Activated CD8-positive, alpha-beta T cell treated with anti-CD3 and anti-CD28 coated beads for 36 hours (primary cell): Measurements from ENCODE around the gene FAM13C. TPM values are rescaled to one million over a fixed set of nuclear protein-coding genes. Genes with fewer than 3 reads are reported as not detected.

Experiments used
- ATAC-seq: fragments of 200-7000 bp; cut with Tn5 transposase; one replicate; pipeline ENCODE4 v1.10.0; 2021; ENCODE audit warnings: mild to moderate bottlenecking, moderate library complexity
- CTCF ChIA-PET: fragments of 350-600 bp; sonication (Branson Sonifier 250); formaldehyde crosslinking; loops from one replicate; lab custom pipeline; 2021; ENCODE audit warnings: antibody characterized with exemption; lab: Charles Lee
- POLR2A ChIA-PET: fragments of 350-600 bp; sonication (Branson Sonifier 250); formaldehyde crosslinking; loops from one replicate; lab custom pipeline; 2021; ENCODE audit warnings: antibody characterized with exemption; lab: Charles Lee
- DNase-seq: peaks from one replicate; pipeline ENCODE4 v3.0.0-alpha.2; 2020
- H3K27ac Mint-ChIP-seq: one replicate; pipeline ENCODE4 v1.8.0; 2021; ENCODE audit warnings: mild to moderate bottlenecking, mixed read lengths
- H3K27me3 Mint-ChIP-seq: one replicate; pipeline ENCODE4 v1.8.0; 2021; ENCODE audit warnings: mixed read lengths
- H3K36me3 Mint-ChIP-seq: one replicate; pipeline ENCODE4 v1.8.0; 2021; ENCODE audit warnings: low read depth, mixed read lengths
- H3K4me1 Mint-ChIP-seq: one replicate; pipeline ENCODE4 v1.8.0; 2021; ENCODE audit warnings: low read depth, mixed read lengths
- H3K4me3 Mint-ChIP-seq: one replicate; pipeline ENCODE4 v1.8.0; 2021; ENCODE audit warnings: mild to moderate bottlenecking, moderate library complexity, mixed read lengths
- H3K9me3 Mint-ChIP-seq: one replicate; pipeline ENCODE4 v1.8.0; 2021; ENCODE audit warnings: mixed read lengths
- intact Hi-C: fragments of 100-400 bp; cut with micrococcal nuclease; formaldehyde crosslinking; loops from one replicate; pipeline ENCODE4 v1.10.0; 2022
- total RNA-seq, 2 experiments: library from RNA; stranded (reverse); gene quantifications; one replicate each; pipeline ENCODE4 v1.2.3, GENCODE V29; 2021
- TF ChIP-seq, protein P1 (sequence below): fragments of 200-600 bp; IDR thresholded peaks from one replicate; pipeline ENCODE4 v1.8.0; 2022; ENCODE audit warnings: antibody characterized with exemption, mild to moderate bottlenecking

The FAM13C gene
- total RNA-seq, 2 experiments from 2014 or later, result not detected

DNA sequence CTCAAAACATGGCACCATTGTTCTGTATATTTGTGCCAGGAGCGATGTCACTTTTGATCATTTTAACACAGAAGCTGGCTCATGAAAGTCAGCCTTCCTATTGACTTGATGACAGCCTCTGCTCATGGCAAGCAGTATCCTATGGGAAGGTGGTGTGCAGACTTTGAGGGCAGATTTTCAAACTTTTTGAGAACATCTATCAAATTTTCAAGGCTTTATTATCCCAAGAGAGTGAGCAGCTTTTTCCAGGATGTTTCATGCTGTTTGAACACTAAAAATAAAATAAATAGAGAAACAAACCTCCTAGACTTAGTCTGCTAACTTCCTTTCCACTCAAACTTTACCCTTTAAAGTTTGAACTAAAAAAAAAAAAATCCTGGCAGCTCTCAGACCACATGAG lies 20.3 kb downstream of the FAM13C start:
- peaks cover 4% of the 10 kb centered on the region for H3K9me3 Mint-ChIP-seq
- TF ChIP-seq, protein P1, sequence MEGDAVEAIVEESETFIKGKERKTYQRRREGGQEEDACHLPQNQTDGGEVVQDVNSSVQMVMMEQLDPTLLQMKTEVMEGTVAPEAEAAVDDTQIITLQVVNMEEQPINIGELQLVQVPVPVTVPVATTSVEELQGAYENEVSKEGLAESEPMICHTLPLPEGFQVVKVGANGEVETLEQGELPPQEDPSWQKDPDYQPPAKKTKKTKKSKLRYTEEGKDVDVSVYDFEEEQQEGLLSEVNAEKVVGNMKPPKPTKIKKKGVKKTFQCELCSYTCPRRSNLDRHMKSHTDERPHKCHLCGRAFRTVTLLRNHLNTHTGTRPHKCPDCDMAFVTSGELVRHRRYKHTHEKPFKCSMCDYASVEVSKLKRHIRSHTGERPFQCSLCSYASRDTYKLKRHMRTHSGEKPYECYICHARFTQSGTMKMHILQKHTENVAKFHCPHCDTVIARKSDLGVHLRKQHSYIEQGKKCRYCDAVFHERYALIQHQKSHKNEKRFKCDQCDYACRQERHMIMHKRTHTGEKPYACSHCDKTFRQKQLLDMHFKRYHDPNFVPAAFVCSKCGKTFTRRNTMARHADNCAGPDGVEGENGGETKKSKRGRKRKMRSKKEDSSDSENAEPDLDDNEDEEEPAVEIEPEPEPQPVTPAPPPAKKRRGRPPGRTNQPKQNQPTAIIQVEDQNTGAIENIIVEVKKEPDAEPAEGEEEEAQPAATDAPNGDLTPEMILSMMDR, result no peak
- CTCF ChIA-PET, result no interaction called here
- H3K27me3 Mint-ChIP-seq, result no peaks in the 10 kb centered on the region
- no peak for ATAC-seq
- intact Hi-C loops, result no loop called here
- no peaks in the 10 kb centered on the region for H3K4me1 Mint-ChIP-seq
- no peak for DNase-seq
- POLR2A ChIA-PET, result interaction anchor here (0.5 kb wide), 1 partner anchor 50 kb away, joined by 3 read pairs; no protein-coding TSS in a partner anchor
- no peaks in the 10 kb centered on the region for H3K36me3 Mint-ChIP-seq
- no peak overlapping the region for H3K4me3 Mint-ChIP-seq
- no peak overlapping the region for H3K27ac Mint-ChIP-seq

DNA sequence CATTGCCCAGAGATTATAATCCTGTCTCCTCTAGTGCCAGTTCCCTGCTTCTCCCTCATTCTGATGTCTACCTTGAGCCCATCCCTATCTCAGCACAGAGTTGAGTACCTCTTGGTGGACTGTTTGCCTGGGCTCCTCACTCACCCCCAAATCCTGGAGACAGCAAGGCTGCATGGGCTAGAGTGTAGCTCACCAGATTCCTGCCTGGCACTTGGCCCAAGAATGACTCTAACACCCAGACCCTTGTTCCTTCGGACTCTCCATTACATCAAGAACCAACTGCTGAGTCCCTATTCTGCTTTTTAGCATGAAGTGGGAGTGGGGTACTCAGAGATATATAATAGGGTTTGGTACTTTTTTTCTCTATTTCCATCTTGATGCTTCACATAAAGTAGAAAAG lies 22.1 kb downstream of the FAM13C start:
- DNase-seq (no peak), ATAC-seq (no peak)
- Mint-ChIP-seq H3K9me3 (peaks cover 3% of the 10 kb centered on the region), H3K4me1 (no peaks in the 10 kb centered on the region), H3K27ac (no peak overlapping the region), H3K4me3 (no peak overlapping the region), H3K27me3 (no peaks in the 10 kb centered on the region), H3K36me3 (no peaks in the 10 kb centered on the region)
- TF ChIP-seq, protein P1, result no peak
- POLR2A ChIA-PET, result no interaction called here
- intact Hi-C loops, result no loop called here
- CTCF ChIA-PET, result no interaction called here

DNA sequence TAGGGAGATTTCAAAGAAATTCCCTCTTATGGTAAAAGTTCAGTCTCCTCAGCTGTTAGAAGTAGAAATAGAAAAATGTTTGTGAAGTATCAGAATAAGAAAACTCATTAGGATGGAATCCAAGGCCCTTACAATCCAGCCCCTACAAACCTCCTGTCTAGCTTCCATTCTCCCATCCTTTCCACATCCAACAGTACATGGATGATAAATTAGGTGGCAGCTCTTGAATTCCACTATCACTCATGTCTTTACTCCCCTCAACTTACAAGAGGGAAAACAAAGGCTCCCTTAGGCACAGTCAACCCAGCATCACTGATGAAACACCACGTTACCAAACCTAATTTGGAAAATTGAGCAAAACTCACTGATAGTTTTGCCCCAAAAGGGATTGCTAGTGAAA lies 23.0 kb downstream of the FAM13C start:
- H3K27me3 Mint-ChIP-seq, result no peaks in the 10 kb centered on the region
- DNase-seq, result no peak
- ATAC-seq, result no peak
- no peak overlapping the region for H3K4me3 Mint-ChIP-seq
- no peaks in the 10 kb centered on the region for H3K4me1 Mint-ChIP-seq
- TF ChIP-seq, protein P1, result no peak
- peaks cover 2% of the 10 kb centered on the region for H3K9me3 Mint-ChIP-seq
- ChIA-PET CTCF (no interaction called here), POLR2A (no interaction called here)
- H3K27ac Mint-ChIP-seq, result no peak overlapping the region
- intact Hi-C loops, result no loop called here
- H3K36me3 Mint-ChIP-seq, result no peaks in the 10 kb centered on the region

DNA sequence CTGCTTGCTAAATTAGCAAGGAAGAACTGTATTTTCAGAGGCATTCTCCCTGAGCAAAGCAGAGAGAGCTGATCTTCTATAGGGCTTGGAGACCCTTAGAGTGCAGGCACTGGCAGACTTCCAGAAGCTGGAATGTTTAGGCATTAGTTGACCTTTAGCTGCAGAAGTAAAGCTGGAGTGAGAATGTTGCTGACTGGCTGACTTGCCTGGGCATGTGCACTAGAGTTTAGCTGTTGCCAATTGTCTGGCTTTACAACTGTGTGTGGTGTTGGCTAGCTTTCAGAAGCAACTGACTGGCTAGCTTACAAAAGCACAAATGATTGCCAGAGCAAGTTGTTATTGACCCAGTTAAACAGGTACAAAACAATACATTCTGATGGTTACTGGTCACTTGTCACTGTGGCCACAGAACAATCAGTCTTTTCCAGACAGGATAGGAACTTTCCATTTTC lies 25.1 kb downstream of the FAM13C start:
- H3K4me3 Mint-ChIP-seq, result no peak overlapping the region
- no peaks in the 10 kb centered on the region for H3K9me3 Mint-ChIP-seq
- DNase-seq (no peak), ATAC-seq (no peak)
- TF ChIP-seq, protein P1, result no peak
- H3K36me3 Mint-ChIP-seq, result no peaks in the 10 kb centered on the region
- POLR2A ChIA-PET, result no interaction called here
- H3K4me1 Mint-ChIP-seq, result no peaks in the 10 kb centered on the region
- intact Hi-C loops, result no loop called here
- no peak overlapping the region for H3K27ac Mint-ChIP-seq
- CTCF ChIA-PET, result no interaction called here
- H3K27me3 Mint-ChIP-seq, result no peaks in the 10 kb centered on the region

DNA sequence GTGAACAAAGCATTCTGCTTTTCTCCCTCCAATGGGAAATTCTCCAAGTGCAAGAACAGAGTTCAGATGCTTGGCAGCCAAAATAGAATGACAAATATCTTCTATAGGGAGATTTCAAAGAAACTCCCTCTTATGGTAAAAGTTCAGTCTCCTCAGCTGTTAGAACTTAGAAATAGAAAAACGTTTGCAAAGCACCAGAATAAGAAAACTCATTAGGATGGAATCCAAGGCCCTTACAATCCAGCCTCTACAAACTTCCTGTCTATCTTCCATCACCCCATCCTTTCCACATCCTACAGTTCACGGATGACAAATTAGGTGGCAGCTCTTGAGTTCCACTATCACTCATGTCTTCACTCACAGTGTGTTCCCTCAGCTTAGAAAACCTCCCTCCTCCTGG lies 25.7 kb downstream of the FAM13C start:
- Mint-ChIP-seq H3K36me3 (no peaks in the 10 kb centered on the region), H3K27ac (no peak overlapping the region), H3K27me3 (no peaks in the 10 kb centered on the region), H3K9me3 (no peaks in the 10 kb centered on the region), H3K4me1 (no peaks in the 10 kb centered on the region), H3K4me3 (no peak overlapping the region)
- CTCF ChIA-PET, result no interaction called here
- POLR2A ChIA-PET, result no interaction called here
- intact Hi-C loops, result no loop called here
- TF ChIP-seq, protein P1, result no peak
- DNase-seq (no peak), ATAC-seq (no peak)
